GM12878 (cell line): ENCODE data around the gene WBP11. TPM values are rescaled to one million over a fixed set of nuclear protein-coding genes. Genes with fewer than 3 reads are reported as not detected.

Experiments
- ATAC-seq: fragments of 200-7000 bp; cut with Tn5 transposase; 3 replicates; pipeline ENCODE4 v1.9.1; 2020; ENCODE audit warnings: mild to moderate bottlenecking, moderate library complexity
- BruUV-seq: library from RNA; stranded (reverse); fragments of 400-500 nt; replicated peaks from 2 replicates; lab custom pipeline; 2021; lab: Mats Ljungman, UMichigan
- CTCF ChIA-PET: fragments of 300-600 bp; sonication (Branson Sonifier 250); formaldehyde crosslinking; extraction: SDS; loops from one replicate; lab custom pipeline; 2021; ENCODE audit warnings: inconsistent platforms; lab: Yijun Ruan, JAX
- POLR2A ChIA-PET: fragments of 350-600 bp; formaldehyde crosslinking; extraction: SDS; loops from one replicate; lab custom pipeline; 2021; ENCODE audit warnings: inconsistent platforms; lab: Charles Lee
- RAD21 ChIA-PET: fragments of 300-600 bp; sonication (Branson Sonifier 250); formaldehyde crosslinking; loops from one replicate; lab custom pipeline; 2023; ENCODE audit warnings: antibody characterized with exemption; ENCODE audit not compliant: unreplicated experiment; lab: Charles Lee
- SMC1A ChIA-PET: fragments of 300-600 bp; sonication (Branson Sonifier 250); formaldehyde crosslinking; loops from one replicate; lab custom pipeline; 2023; ENCODE audit not compliant: unreplicated experiment, uncharacterized antibody; lab: Charles Lee
- DNase-seq: peaks from one replicate; pipeline ENCODE4 v3.0.0-alpha.2; 2011; ENCODE audit warnings: low read depth, low spot score
- FAIRE-seq: peaks from 3 replicates; lab custom pipeline; 2011; peaks lifted over from hg19 to GRCh38; lab: Jason Lieb, UNC
- H2AFZ ChIP-seq: 2 replicates; pipeline ENCODE4 v1.6.0; 2011; ENCODE audit warnings: low read depth, low read length, control low read depth; ENCODE audit not compliant: control insufficient read depth
- H3K27ac ChIP-seq: 2 replicates; pipeline ENCODE4 v1.5.1; 2011; ENCODE audit warnings: control low read depth; ENCODE audit not compliant: control insufficient read depth, insufficient read depth
- H3K27me3 ChIP-seq, 2 experiments: replicated peaks in 1 of 2; 2 replicates each; pipeline versions ENCODE4 v1.6.0 to v1.6.1; 2011; ENCODE audit warnings: low read length in 1 of 2; ENCODE audit not compliant: control insufficient read depth in 2 of 2, insufficient read depth in 2 of 2
- H3K36me3 ChIP-seq, 2 experiments: 2 replicates each; pipeline ENCODE4 v1.5.1; 2011; ENCODE audit warnings: low read length in 1 of 2; ENCODE audit not compliant: control insufficient read depth in 2 of 2, insufficient read depth in 2 of 2
- H3K4me1 ChIP-seq: 2 replicates; pipeline ENCODE4 v1.6.1; 2011; ENCODE audit warnings: mild to moderate bottlenecking, low read length, moderate library complexity, mixed read lengths; ENCODE audit not compliant: control insufficient read depth, insufficient read depth
- H3K4me2 ChIP-seq: 2 replicates; pipeline ENCODE4 v1.6.0; 2011; ENCODE audit warnings: control low read depth; ENCODE audit not compliant: control insufficient read depth, insufficient read depth
- H3K4me3 ChIP-seq: fragments of 200-600 bp; sonication (generic); 2 replicates; pipeline ENCODE4 v1.5.1; 2016
- H3K79me2 ChIP-seq: 2 replicates; pipeline ENCODE4 v1.6.0; 2011; ENCODE audit warnings: low read length; ENCODE audit not compliant: control insufficient read depth, insufficient read depth
- H3K9ac ChIP-seq: 2 replicates; pipeline ENCODE4 v1.8.0; 2011; ENCODE audit warnings: low read length, control low read depth, mixed read lengths; ENCODE audit not compliant: control insufficient read depth, insufficient read depth
- H3K9me3 ChIP-seq: replicated peaks from 3 replicates; pipeline ENCODE4 v1.5.1; 2011; ENCODE audit warnings: mild to moderate bottlenecking, low read length; ENCODE audit not compliant: control insufficient read depth, insufficient read depth
- H4K20me1 ChIP-seq: 2 replicates; pipeline ENCODE4 v1.6.0; 2011; ENCODE audit not compliant: control insufficient read depth, insufficient read depth
- EGR1 ChIP-seq, 2 experiments: IDR thresholded peaks; 1 replicate in 1 of 2; 2 replicates in 1 of 2; pipeline ENCODE4 v1.6.1; 2011 to 2012; ENCODE audit warnings: low read depth in 2 of 2, low read length in 2 of 2, borderline replicate concordance in 1 of 2, mild to moderate bottlenecking in 1 of 2, moderate library complexity in 1 of 2
- MTA3 ChIP-seq: IDR thresholded peaks from 2 replicates; pipeline ENCODE4 v1.6.1; 2012; ENCODE audit warnings: low read length, inconsistent platforms, borderline replicate concordance
- PAX8 ChIP-seq: fragments of 450-650 bp; IDR thresholded peaks from 2 replicates; pipeline ENCODE4 v1.6.1; 2017; ENCODE audit warnings: mild to moderate bottlenecking, moderate library complexity
- PKNOX1 ChIP-seq: fragments of 450-650 bp; IDR thresholded peaks from 2 replicates; pipeline ENCODE4 v1.6.1; 2016; ENCODE audit warnings: mild to moderate bottlenecking
- RB1 ChIP-seq: fragments of 450-650 bp; formaldehyde crosslinking; IDR thresholded peaks from 2 replicates; pipeline ENCODE4 v1.6.1; 2017; ENCODE audit warnings: mild to moderate bottlenecking, borderline replicate concordance
- RFX5 ChIP-seq: IDR thresholded peaks from 2 replicates; pipeline ENCODE4 v1.6.1; 2011; ENCODE audit warnings: low read depth, low read length, improper control_type of control experiment
- SP1 ChIP-seq: IDR thresholded peaks from one replicate; pipeline ENCODE4 v1.6.1; 2011; ENCODE audit warnings: low read depth, low read length
- SRF ChIP-seq, 2 experiments: IDR thresholded peaks; 2 replicates each; pipeline ENCODE4 v1.6.1; 2011; ENCODE audit warnings: low read depth in 2 of 2, low read length in 2 of 2, mild to moderate bottlenecking in 1 of 2, moderate library complexity in 1 of 2
- TCF3 ChIP-seq: IDR thresholded peaks from 2 replicates; pipeline ENCODE4 v1.6.1; 2012; ENCODE audit warnings: low read depth, mild to moderate bottlenecking, low read length, borderline replicate concordance; ENCODE audit not compliant: insufficient read depth
- YBX1 ChIP-seq: fragments of 450-650 bp; IDR thresholded peaks from 2 replicates; pipeline ENCODE4 v1.6.1; 2016; ENCODE audit warnings: antibody characterized with exemption
- ZBTB40 ChIP-seq: fragments of 450-650 bp; IDR thresholded peaks from 2 replicates; pipeline ENCODE4 v1.6.1; 2016; ENCODE audit warnings: mild to moderate bottlenecking, moderate library complexity, borderline replicate concordance
- ZNF207 ChIP-seq: fragments of 450-650 bp; IDR thresholded peaks from 2 replicates; pipeline ENCODE4 v1.6.1; 2014; ENCODE audit warnings: antibody characterized with exemption, mild to moderate bottlenecking, borderline replicate concordance
- ZNF592 ChIP-seq: fragments of 450-650 bp; IDR thresholded peaks from 2 replicates; pipeline ENCODE4 v1.6.1; 2017; ENCODE audit warnings: mild to moderate bottlenecking, moderate library complexity
- WGBS: methylation state at CpG from one replicate; pipeline ENCODE4 v1.1.6; 2016; ENCODE audit warnings: low lambda C conversion rate; ENCODE audit not compliant: insufficient replicate concordance, insufficient coverage; ENCODE audit errors: missing lambda C conversion rate; 5-methylcytosine and 5-hydroxymethylcytosine counted together
- in situ Hi-C: fragments of 300-500 bp; cut with MboI; formaldehyde crosslinking; loops from 9 replicates; pipeline ENCODE4 v1.14.3; 2018; ENCODE audit warnings: mixed read lengths
- intact Hi-C: fragments of 100-400 bp; cut with micrococcal nuclease; formaldehyde crosslinking; loops from one replicate; pipeline ENCODE4 v1.14.2; 2022; ENCODE audit not compliant: unreplicated experiment
- polyA plus RNA-seq, 11 experiments: library from polyadenylated mRNA; depleted of rRNA in 4 of 11; unstranded in 6 of 11; stranded (reverse) in 5 of 11; fragments of >200 nt; fragmentation: Nextera tagmentation in 4 of 11; fragmentation: Illumina TruSeq in 1 of 11; extraction: Ambion mirVana in 4 of 11; extraction: Trizol in 1 of 11; gene quantifications; 1 replicate in 1 of 11; 2 replicates in 10 of 11; pipeline versions ENCODE4 v1.2.1 to v1.2.3, GENCODE V29; 2011 to 2016; ENCODE audit warnings: inconsistent platforms in 2 of 11, missing spikeins in 2 of 11, low read depth in 1 of 11
- total RNA-seq, 4 experiments: library from RNA; depleted of rRNA in 3 of 4; stranded (reverse); fragments of >200 nt in 3 of 4; fragmentation: Illumina TruSeq in 1 of 4; extraction: Trizol in 1 of 4; gene quantifications; 2 replicates each; pipeline versions ENCODE4 v1.2.1 to v1.2.3, GENCODE V29; 2013 to 2021

Gene WBP11
- total and polyA plus RNA-seq, 10 of the 15 experiments (the other 5 are each of a cell fraction or from before 2014, with no cell fraction given), result 11.5 to 107 (median 29.1) TPM

GRCh38 chr12:14846876-14847580 lies 43.8 kb upstream of the WBP11 start:
- Histone ChIP-seq H2AFZ (no peak overlapping the region), H3K9ac (no peak overlapping the region), H3K27me3 (no peaks in the 10 kb centered on the region), H3K9me3 (no peaks in the 10 kb centered on the region), H4K20me1 (no peaks in the 10 kb centered on the region), H3K27ac (no peak overlapping the region), H3K4me1 (no peaks in the 10 kb centered on the region), H3K4me2 (no peak overlapping the region), H3K79me2 (no peaks in the 10 kb centered on the region), H3K36me3 (no peaks in the 10 kb centered on the region), H3K4me3 (no peak overlapping the region)
- RAD21 ChIA-PET, result interaction anchor here (0.9 to 4.8 kb wide), 9 partner anchors 9 to 149 kb away, joined by 3 to 70 read pairs (median 3); partner anchors contain the start of gene ARHGDIB
- CTCF ChIA-PET, result interaction anchor here (0.8 to 9.9 kb wide), 15 partner anchors 9 to 375 kb away, joined by 3 to 104 read pairs (median 6); partner anchors contain the start of genes PDE6H and RERG
- in situ Hi-C loops (loop anchor here (5.0 kb wide), 1 partner anchor 150 kb away; no protein-coding TSS in a partner anchor), intact Hi-C loops (loop anchor here (5.0 kb wide), 3 partner anchors 35 to 420 kb away; partner anchors contain the start of gene ERP27)
- 62% methylated on average over 4 of the region's 4 CpGs for WGBS
- SMC1A ChIA-PET, result interaction anchor here (0.6 to 15.6 kb wide), 15 partner anchors 42 to 529 kb away, joined by 3 to 242 read pairs (median 3); partner anchors contain the start of genes ARHGDIB and ERP27
- FAIRE-seq (no peak), DNase-seq (no peak), ATAC-seq (no peak)
- POLR2A ChIA-PET, result interaction anchor here (0.6 kb wide), 1 partner anchor 65 kb away, joined by 4 read pairs; no protein-coding TSS in a partner anchor
- BruUV-seq, result no TSS peak
- TF ChIP-seq EGR1 (IDR thresholded peaks at IDR 0.05; ENCODE audit: borderline replicate concordance in 1 of 2, low read depth in 2 of 2, low read length in 2 of 2) (no peak), TCF3 (no peak), SRF (IDR thresholded peaks at IDR 0.05; ENCODE audit: low read depth in 2 of 2, low read length in 2 of 2) (no peak), YBX1 (no peak), ZBTB40 (no peak), ZNF207 (no peak), PAX8 (no peak), SP1 (no peak), RFX5 (no peak), PKNOX1 (no peak), ZNF592 (no peak), RB1 (no peak), MTA3 (no peak)
